WTC11 (cell line): Measurements from ENCODE around the gene ACSS3.

ENCODE experiments used
- ATF2 ChIP-seq: sonication (generic); formaldehyde crosslinking; IDR thresholded peaks from 2 replicates; pipeline ENCODE4 v1.8.1; 2022; ENCODE audit warnings: low read depth, missing genetic modification reagents, borderline replicate concordance
- CREM ChIP-seq: sonication (generic); formaldehyde crosslinking; IDR thresholded peaks from 2 replicates; pipeline ENCODE4 v1.8.1; 2022; ENCODE audit warnings: mild to moderate bottlenecking, missing genetic modification reagents, moderate library complexity
- PREB ChIP-seq: sonication (generic); formaldehyde crosslinking; IDR thresholded peaks from 2 replicates; pipeline ENCODE4 v1.8.1; 2022; ENCODE audit warnings: mild to moderate bottlenecking, missing genetic modification reagents, moderate library complexity, borderline replicate concordance
- PRRX2 ChIP-seq: fragments of 250-450 bp; sonication (Bioruptor Pico); IDR thresholded peaks from 2 replicates; pipeline ENCODE4 v1.8.0; 2021; ENCODE audit warnings: mild to moderate bottlenecking
- ZNF232 ChIP-seq: sonication (generic); formaldehyde crosslinking; IDR thresholded peaks from 2 replicates; pipeline ENCODE4 v1.8.0; 2022; ENCODE audit warnings: mild to moderate bottlenecking, missing genetic modification reagents
- ZNF423 ChIP-seq: fragments of 250-450 bp; sonication (Bioruptor Pico); IDR thresholded peaks from 2 replicates; pipeline ENCODE4 v2.1.2; 2022; ENCODE audit warnings: mild to moderate bottlenecking, moderate library complexity
- TF ChIP-seq, protein P1 (sequence below): fragments of 200-600 bp; IDR thresholded peaks from 2 replicates; pipeline ENCODE4 v1.8.0; 2022; ENCODE audit warnings: antibody characterized with exemption

GRCh38 chr12:81176796-81177195, 98.9 kb downstream of the ACSS3 start:
- TF ChIP-seq PREB (CRISPR knock-in tag) = no peak
- TF ChIP-seq, protein P1, sequence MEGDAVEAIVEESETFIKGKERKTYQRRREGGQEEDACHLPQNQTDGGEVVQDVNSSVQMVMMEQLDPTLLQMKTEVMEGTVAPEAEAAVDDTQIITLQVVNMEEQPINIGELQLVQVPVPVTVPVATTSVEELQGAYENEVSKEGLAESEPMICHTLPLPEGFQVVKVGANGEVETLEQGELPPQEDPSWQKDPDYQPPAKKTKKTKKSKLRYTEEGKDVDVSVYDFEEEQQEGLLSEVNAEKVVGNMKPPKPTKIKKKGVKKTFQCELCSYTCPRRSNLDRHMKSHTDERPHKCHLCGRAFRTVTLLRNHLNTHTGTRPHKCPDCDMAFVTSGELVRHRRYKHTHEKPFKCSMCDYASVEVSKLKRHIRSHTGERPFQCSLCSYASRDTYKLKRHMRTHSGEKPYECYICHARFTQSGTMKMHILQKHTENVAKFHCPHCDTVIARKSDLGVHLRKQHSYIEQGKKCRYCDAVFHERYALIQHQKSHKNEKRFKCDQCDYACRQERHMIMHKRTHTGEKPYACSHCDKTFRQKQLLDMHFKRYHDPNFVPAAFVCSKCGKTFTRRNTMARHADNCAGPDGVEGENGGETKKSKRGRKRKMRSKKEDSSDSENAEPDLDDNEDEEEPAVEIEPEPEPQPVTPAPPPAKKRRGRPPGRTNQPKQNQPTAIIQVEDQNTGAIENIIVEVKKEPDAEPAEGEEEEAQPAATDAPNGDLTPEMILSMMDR = no peak
- TF ChIP-seq ATF2 (CRISPR knock-in tag) = no peak
- no peak for TF ChIP-seq PRRX2 (CRISPR knock-in tag)
- TF ChIP-seq CREM (CRISPR knock-in tag) = no peak
- no peak for TF ChIP-seq ZNF232 (CRISPR knock-in tag)
- TF ChIP-seq ZNF423 (CRISPR knock-in tag) = no peak
